Prostate gland (tissue), 2 donors: ENCODE measurements around the gene GNAQ. TPM values are rescaled to one million over a fixed set of nuclear protein-coding genes. Genes with fewer than 3 reads are reported as not detected.

Experiments used
- DNase-seq: peaks from one replicate; pipeline ENCODE4 v3.0.0-alpha.2; 2019; ENCODE audit warnings: low spot score
- H3K27ac ChIP-seq, 2 donors: fragments of 200-600 bp; sonication (generic); 2 replicates each; pipeline ENCODE4 v1.5.1; 2017 to 2019
- H3K27me3 ChIP-seq: fragments of 200-600 bp; sonication (generic); replicated peaks from 2 replicates; pipeline ENCODE4 v1.5.1; 2019; ENCODE audit not compliant: insufficient read depth
- H3K36me3 ChIP-seq, 2 donors: fragments of 200-600 bp; sonication (generic); 1 replicate in 1 of 2; 2 replicates in 1 of 2; pipeline versions ENCODE4 v1.5.1 to v1.8.1; 2017 to 2019
- H3K4me1 ChIP-seq: fragments of 200-600 bp; sonication (generic); replicated peaks from 2 replicates; pipeline ENCODE4 v1.5.1; 2019
- H3K4me3 ChIP-seq, 2 donors: fragments of 200-600 bp; sonication (generic); 2 replicates each; pipeline ENCODE4 v1.5.1; 2017 to 2019
- H3K9me3 ChIP-seq: fragments of 200-600 bp; sonication (generic); 2 replicates; pipeline ENCODE4 v1.5.1; 2017
- CTCF ChIP-seq, 4 experiments: fragments of 200-600 bp in 2 of 4; fragments of 450-650 bp in 2 of 4; sonication (generic) in 2 of 4; IDR thresholded peaks; 1 replicate in 3 of 4; 2 replicates in 1 of 4; pipeline ENCODE4 v1.5.1; 2016 to 2019; ENCODE audit warnings: antibody characterized with exemption in 4 of 4, mild to moderate bottlenecking in 2 of 4, moderate library complexity in 2 of 4
- POLR2A ChIP-seq: fragments of 450-650 bp; IDR thresholded peaks from one replicate; pipeline ENCODE4 v1.6.1; 2016; ENCODE audit warnings: antibody characterized with exemption, mild to moderate bottlenecking
- POLR2AphosphoS5 ChIP-seq: sonication (generic); formaldehyde crosslinking; IDR thresholded peaks from one replicate; pipeline ENCODE4 v1.6.1; 2017; ENCODE audit warnings: antibody characterized with exemption
- WGBS: methylation state at CpG from one replicate; pipeline ENCODE4 v1.1.5; 2018; 5-methylcytosine and 5-hydroxymethylcytosine counted together
- intact Hi-C: fragments of 100-400 bp; cut with DNase I; formaldehyde crosslinking; loops from one replicate; pipeline ENCODE4 v1.14.2; 2022
- total RNA-seq, 2 donors: library from RNA; depleted of rRNA; stranded (reverse); fragments of >200 nt; gene quantifications; one replicate each; pipeline ENCODE4 v1.1.0, GENCODE V29; 2016

GNAQ gene
- total RNA-seq, 2 donors from 2014 or later = 35.0 to 43.7 TPM

- TF ChIP-seq POLR2A (no peak), CTCF (IDR thresholded peaks at IDR 0.05) (no peak), POLR2AphosphoS5 (no peak)
Observed at GRCh38 chr9:77892955-77893514, 138.6 kb downstream of the GNAQ start.

GRCh38 chr9:77892171-77892570 lies 139.4 kb downstream of the GNAQ start:
- Histone ChIP-seq H3K27ac (no peak overlapping the region), H3K4me3 (no peak overlapping the region), H3K9me3 (no peaks in the 10 kb centered on the region), H3K27me3 (no peaks in the 10 kb centered on the region), H3K36me3 (no peaks in the 10 kb centered on the region), H3K4me1 (no peaks in the 10 kb centered on the region)
- intact Hi-C loops = no loop called here
- TF ChIP-seq POLR2AphosphoS5 (no peak), POLR2A (no peak), CTCF (IDR thresholded peaks at IDR 0.05) (no peak)
- no peak for DNase-seq
- WGBS = 65% methylated on average over 1 of the region's 1 CpG

More at GRCh38 chr9:77892955-77893514, 138.6 kb downstream of the GNAQ start:
- H3K27me3 ChIP-seq = no peaks in the 10 kb centered on the region
- WGBS = 92% methylated on average over 3 of the region's 3 CpGs
- no peaks in the 10 kb centered on the region for H3K36me3 ChIP-seq
- no peak for DNase-seq
- H3K4me3 ChIP-seq = no peak overlapping the region
- H3K27ac ChIP-seq = no peak overlapping the region
- H3K4me1 ChIP-seq = no peaks in the 10 kb centered on the region
- intact Hi-C loops = no loop called here
- H3K9me3 ChIP-seq = no peaks in the 10 kb centered on the region

GRCh38 chr9:77891128-77891800 lies 140.3 kb downstream of the GNAQ start:
- Histone ChIP-seq H3K4me3 (no peak overlapping the region), H3K4me1 (no peaks in the 10 kb centered on the region), H3K27me3 (no peaks in the 10 kb centered on the region), H3K27ac (no peak overlapping the region), H3K36me3 (no peaks in the 10 kb centered on the region), H3K9me3 (no peaks in the 10 kb centered on the region)
- intact Hi-C loops = no loop called here
- no peak for DNase-seq
- TF ChIP-seq POLR2A = no peak
- TF ChIP-seq CTCF (IDR thresholded peaks at IDR 0.05) = no peak
- TF ChIP-seq POLR2AphosphoS5 = no peak
- WGBS = 82% methylated on average over 8 of the region's 8 CpGs

- TF ChIP-seq CTCF (IDR thresholded peaks at IDR 0.05) = no peak
- no peak for TF ChIP-seq POLR2AphosphoS5
- no peak for TF ChIP-seq POLR2A
- Histone ChIP-seq H3K27ac (no peak overlapping the region), H3K4me1 (no peaks in the 10 kb centered on the region), H3K9me3 (no peaks in the 10 kb centered on the region), H3K36me3 (no peaks in the 10 kb centered on the region), H3K27me3 (no peaks in the 10 kb centered on the region), H3K4me3 (no peak overlapping the region)
- intact Hi-C loops = no loop called here
- WGBS = 74% methylated on average over 2 of the region's 2 CpGs
- DNase-seq = no peak
Observed at GRCh38 chr9:77887662-77888061, 143.9 kb downstream of the GNAQ start.
